SHP77 (cell line): Measurements from ENCODE around the gene PPM1F.
"Not testable (repeated sequence)": the region's sequence is repeated elsewhere in the genome, so short reads cannot be mapped to it uniquely, and the experiment has no call there.

ENCODE experiments used
- DNase-seq, 2 experiments: peaks; one replicate each; lab custom pipeline; 2025; lab: John Stamatoyannopoulos, UW

PPM1F gene

DNA sequence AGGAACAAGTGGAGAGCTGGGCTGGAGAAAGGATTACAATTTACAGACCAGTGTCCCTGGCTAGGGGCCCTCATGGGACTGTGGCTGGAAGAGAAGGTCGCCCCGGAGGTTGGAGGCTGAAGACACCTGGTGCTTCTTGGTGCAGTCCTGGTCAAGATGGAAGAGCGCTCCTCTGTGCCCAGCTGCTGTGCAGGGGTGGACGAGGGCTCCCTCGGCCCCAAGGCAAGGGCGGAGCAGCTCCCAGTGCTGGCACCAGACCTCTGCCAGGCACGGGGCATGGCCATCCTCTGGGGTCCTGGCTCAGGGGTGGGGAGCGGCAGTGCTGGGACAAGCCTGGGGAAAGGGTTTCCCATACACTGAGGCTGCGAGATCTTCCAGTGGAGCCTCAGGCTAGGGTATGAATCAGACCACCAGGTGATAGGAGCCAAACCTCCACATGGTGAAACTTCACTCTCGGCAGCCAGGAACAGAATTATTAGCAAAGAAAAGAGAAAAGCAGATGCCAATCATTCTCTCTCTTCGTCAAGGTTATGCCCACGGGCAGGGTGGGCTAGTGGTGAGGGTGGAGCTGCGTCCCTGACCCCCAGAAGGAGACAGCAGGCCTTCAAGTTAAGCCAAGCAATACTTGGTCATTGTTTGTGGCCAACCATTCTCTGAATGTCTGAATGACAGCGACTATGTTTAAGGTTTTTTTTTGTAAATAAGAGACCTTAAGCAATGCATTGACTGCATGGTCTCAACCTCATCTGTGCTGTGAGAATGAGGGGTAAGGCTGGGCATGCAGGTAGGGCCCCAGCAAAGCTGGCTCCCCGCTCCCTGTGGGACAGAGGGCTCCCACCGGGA lies 32.1 kb downstream of the PPM1F start:
- DNase-seq, result no peak

DNA sequence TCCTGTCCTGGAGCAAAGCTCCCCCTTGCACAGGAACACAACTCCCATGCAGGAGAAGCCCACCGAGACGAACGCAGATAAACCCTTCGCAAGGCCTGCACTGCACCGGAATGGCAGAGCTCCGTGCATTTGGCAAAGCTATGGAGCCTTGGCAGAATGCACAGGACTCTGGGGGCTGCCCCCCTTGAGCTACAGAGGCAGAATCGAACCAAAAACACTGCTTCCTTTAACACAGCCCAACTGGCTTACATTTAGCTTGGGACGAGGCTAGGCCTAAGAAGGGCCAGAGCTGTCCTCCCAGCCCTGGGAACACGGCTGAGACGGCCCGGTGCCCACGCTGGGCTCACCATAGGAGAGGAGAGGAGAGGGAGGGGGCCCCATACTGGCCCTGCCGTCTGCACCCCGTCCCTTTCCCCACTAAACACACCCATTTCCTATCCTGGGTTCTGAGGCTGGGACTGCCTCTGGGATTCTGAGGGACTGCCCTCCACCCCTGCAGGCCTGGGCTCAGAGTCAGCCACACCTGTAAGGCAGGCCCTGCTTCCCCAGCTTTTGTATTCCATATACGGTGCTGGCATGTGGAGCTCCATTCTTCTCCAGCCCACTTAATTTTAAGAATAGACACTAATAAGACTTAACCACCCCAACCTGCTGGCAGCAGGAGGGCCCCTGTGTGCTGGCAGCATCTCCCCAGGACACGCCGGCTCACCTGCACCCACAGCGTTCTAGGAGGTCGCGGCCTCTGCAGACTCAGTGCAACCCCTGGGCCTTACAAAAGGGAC lies 32.9 kb downstream of the PPM1F start:
- DNase-seq, result no peak

DNA sequence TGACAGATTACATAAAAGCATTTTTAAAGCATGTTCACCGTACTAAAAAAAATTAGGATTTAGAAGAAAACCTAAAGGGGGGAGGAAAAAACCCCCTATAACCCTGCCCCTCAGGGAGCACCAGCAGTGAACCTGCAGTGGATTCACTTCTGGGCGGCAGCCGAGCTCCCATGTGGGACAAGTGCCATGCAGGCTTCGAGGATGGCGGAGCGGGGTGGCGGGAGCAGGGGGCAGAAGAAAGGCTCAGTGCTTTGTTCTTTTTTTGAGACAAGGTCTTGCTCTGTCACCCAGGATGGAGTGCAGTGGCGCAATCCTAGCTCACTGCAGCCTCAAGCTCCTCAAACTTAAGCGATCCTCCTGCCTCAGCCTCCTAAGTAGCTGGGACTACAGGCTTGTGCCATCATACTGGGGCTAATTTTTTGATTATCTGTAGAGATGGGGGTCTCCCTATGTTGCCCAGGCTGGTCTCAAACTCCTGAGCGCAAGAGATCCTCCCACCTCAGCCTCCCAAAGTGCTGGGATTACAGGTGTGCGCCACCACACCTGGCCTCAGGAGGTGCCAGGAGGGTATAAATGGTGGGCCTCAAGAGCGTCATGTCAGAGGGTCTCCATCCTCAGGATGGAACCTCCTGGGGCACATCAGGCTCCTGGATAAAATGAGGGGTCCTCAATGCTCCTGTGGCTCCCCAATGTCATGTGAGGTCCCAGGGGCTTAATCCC lies 34.0 kb downstream of the PPM1F start:
- DNase-seq, result no peak

DNA sequence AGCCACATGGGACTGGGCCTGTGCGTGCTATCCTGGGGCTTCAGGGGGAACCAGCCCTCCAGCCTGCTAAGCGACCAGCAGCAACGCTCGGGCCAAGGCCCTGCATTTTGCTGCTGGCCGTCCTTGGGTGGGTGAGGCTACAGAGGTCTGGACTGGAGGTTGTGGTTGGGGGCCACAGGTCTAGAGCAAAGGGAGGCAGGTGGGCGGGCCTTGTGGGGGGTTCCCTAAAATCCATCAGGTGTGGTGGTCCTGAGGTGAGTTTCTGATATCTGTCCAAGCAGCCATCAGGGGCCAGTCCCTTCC lies 34.7 kb downstream of the PPM1F start:
- DNase-seq, result no peak

DNA sequence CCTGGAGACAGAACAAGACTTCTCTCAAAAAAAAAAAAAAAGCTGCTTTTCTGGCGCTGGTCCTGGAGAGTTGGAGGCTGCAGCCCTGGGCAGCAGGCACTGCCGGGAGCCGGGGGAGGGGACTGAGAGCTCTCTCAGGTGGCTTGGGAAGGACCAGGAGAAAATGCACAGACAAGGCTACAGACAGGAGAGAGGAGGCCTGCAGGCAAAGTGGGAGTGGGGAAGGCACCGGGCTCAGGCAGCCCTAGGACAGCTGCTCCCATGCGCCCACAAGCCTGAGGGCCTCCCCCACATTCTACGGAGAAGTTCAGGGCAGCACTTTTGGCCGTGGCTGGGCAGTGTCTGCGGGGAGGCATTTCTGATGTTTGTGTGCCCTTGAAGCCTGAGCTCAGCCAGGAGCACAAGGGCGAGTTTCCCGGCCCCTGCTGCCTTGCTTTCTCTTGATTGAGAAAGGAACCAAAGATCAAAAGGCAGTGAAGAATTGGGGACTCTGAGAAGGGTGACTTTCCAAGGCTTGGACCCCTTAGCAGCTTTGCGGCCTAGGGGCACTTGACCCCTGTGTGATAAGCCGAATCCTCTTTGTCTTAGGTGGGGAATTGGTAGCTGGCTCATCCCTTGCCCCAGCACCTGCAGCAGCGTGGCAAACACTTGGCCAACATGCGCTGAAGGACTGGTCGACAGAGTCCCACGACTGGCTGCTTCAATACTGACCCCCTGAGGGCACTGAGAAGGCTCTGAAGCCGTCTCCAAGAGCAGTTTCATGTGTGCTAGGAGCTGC lies 35.3 kb downstream of the PPM1F start:
- no peak for DNase-seq

DNA sequence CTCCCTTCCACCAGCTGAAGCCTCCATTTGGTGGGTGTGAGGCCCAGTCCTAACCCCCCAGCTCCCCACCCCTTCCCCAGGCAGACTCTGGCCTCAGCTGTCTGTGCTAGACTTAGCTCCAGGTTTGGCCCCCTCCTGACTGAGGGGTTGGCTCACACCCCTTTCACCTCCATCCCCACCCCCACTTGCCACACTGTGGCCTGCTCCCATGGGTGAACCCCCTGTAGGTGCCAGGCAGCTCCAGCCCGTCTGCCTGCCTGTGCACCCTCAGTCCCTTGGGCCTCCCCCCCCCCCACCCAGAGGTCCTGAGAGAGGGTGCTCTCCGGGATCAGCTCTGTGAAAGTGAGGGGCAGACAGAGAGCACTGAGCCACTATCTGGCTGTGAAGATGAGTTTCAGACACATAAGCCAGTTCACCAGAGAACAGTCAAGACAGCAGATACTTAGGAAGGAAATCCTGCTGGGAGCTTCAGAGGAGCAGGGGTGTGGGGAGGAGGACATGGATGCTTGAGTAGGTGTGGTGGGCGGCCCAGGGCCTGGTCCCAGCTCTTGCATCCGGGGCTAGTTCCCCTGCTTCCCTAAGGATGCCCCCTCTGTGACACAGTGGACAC lies 36.2 kb downstream of the PPM1F start:
- no peak for DNase-seq

DNA sequence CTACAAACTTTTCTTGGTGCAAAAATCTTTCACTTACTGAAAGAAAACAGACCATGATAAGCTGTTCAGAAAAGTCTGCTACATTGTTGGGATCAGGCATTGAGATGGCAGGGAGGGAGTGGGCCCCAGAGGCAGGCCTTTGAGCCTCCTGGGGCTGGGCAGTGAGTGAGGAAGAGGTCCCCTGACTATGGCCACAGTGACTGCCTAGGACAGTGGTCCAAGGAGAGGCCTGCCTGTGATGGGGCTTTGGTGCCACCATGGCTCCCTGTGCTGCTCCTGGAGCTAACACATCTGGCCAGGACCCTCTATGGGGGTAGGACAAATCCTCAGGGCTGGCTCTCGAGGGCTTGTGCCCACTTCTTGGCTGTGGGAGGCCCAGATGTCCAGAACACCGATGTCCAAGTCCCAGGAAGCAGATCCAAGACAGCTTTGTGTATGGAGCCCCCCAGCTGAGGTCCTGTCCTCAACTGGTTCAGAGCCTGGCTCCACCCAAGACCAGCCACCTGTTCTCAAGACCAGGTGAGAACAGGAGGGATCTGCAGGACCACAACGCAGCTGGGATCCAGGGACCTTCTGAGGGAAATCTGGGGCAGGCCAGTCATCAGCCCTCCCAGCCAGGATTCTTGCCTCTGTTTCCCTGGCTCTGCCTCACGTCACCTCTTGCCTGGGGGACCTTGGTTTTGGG lies 36.9 kb downstream of the PPM1F start:
- no peak for DNase-seq

DNA sequence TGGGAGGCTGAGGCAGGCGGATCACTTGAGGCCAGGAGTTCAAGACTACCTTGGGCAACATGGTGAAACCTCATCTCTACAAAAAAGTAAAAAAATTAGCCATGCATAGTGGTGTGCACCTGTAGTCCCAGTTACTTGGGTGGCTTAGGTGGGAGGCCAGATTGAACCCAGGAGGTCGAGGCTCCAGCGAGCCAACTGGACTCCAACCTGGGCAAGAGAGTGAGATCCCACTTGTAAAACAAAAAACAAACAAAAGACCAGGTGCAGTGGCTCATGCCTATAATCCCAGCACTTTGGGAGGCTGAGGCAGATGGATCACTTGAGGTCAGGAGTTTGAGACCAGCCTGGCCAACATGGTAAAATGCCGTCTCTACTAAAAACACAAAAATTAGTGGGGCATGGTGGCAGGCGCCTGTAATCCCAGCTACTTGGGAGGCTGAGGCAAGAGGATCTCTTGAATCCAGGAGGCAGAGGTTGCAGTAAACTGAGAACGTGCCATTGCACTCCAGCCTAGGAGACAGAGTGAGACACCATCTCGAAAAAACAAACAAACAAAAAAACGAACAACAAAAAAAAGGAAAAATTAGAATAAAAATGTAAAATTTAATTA lies 38.5 kb downstream of the PPM1F start:
- DNase-seq, result not testable (repeated sequence)

DNA sequence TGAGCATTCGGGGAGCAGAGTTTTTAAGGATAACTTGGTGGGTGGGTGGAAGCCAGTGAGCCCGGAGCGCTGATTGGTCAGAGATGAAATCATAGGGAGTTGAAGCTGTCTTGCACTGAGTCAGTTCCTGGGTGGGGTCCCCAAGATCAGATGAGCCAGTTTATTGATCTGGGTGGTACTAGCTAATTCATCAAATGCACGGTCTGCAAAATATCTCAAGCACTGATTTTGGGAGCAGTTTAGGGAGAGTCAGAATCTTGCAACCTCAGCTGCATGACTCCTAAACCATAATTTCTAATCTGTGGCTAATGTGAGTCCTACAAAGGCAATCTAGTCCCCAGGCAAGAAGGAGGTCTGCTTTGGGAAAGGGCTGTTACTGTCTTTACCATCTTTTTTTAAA lies 42.3 kb downstream of the PPM1F start:
- DNase-seq, result not testable (repeated sequence)

DNA sequence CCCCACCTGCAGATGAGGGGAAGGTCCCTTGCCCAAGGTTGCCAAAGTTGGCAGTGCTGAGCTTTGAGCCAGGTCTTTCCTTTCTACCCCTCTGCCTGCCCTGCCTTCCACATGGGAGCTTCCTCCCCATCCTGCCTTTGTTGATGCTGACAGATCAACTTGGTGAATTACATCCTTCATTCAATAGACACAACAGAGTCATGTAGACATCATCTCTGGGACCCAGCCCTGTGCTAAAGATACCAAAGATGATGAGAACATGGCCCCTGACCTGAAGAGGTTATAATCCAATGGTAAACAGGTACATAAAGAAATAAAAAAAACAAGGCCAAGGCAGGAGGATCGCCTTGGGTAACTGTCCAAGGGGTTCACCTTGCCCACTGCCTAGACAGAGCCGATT lies 42.8 kb downstream of the PPM1F start:
- DNase-seq, result no peak

DNA sequence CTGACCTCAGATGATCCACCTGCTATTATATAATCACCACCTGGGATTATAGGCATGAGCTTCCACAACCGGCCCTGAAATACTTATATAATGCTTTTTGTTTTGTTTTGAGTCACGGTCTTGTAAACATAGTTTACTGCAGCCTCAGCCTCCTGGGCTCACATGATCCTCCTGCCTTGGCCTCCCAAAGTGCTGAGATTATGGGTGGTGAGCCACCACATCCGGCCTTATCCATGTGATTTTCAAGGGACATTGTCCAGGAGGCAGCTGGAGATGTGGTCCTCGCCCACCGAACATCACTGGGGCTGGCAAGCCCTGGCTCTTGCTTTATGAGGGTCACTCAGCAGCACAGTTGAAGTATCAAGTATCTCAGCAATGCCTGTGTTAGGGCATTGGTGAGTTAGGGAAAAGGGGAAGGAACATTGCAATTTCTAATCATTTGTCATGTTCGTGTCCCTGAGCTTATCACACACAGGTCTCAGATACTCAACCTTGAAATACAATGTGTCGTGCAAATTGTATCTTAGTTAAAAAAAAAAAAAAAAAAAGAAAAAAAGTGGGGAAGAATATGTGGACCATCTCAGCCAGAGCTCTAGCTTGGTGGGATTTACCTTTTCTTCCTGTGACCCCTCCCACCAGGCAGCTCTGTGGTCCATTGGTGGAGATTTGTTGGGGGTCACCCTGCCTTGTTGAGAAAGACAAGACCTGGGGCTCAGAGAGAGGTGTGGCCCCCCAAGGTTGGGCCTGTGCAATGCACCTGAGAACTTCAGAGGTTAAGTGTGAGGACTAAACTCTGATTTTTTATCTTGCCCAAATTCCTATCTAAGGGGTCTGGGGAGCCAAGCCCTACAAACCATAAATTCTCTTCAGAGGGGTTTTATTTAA lies 44.8 kb downstream of the PPM1F start:
- DNase-seq, result no peak

DNA sequence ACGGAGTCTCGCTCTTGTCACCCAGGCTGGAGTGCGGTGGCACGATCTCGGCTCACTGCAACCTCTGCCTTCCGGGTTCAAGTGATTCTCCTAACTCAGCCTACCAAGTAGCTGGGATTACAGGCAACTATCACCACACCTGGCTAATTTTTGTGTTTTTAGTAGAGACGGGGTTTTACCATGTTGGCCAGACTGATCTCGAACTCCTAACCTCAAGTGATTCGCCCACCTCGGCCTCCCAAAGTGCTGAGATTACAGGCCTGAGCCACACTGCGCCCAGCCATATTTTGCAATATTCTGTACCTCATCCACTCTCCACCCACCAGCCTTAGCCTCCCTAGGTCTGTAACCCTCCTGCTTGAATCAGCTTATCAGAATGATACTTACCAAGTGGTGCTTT lies 47.4 kb downstream of the PPM1F start:
- DNase-seq, result not testable (repeated sequence)

DNA sequence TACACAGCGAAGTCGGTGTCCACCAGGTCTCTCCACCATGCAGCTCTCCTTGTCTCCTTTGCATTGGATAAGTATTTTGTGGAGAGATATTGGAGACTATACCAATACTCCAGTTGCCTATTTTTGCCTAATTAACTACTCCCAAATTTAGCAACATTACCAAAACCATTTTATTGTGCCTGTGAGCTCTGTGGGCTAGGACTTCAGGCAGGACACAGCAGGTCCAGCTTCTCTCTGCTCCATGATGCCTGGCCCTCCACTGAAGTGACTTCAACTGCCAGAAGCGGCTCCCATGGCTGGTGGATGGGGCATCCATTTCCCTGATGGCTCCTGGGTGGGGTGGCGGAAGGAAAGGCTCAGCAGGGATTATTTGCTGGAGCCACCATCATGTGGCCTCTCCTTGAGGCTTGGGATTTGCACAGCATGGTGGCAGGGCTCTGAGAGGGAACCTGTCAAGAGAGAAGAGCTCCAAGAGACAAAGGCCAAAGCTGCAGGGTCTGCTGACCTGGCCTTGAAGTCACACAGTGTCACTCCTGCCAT lies 48.3 kb downstream of the PPM1F start:
- DNase-seq, result no peak

DNA sequence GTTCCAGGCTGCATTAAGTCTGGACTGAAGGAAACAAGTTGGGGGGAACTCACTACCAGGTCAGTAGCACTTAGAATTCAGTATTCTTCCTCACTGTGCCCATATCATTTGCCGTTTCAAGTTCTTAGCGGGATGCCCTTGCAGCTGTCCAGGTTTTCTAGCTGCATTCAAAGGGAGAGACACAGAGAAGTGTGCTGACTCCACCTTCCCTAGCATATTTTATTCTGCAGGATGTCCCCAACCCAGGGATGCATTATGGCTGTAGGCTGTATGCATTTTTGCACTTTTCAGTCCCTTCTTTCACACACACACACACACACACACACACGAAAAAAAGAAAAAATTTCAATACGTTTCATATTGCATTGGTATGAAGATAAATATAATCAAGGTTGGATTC lies 49.4 kb downstream of the PPM1F start:
- no peak for DNase-seq

DNA sequence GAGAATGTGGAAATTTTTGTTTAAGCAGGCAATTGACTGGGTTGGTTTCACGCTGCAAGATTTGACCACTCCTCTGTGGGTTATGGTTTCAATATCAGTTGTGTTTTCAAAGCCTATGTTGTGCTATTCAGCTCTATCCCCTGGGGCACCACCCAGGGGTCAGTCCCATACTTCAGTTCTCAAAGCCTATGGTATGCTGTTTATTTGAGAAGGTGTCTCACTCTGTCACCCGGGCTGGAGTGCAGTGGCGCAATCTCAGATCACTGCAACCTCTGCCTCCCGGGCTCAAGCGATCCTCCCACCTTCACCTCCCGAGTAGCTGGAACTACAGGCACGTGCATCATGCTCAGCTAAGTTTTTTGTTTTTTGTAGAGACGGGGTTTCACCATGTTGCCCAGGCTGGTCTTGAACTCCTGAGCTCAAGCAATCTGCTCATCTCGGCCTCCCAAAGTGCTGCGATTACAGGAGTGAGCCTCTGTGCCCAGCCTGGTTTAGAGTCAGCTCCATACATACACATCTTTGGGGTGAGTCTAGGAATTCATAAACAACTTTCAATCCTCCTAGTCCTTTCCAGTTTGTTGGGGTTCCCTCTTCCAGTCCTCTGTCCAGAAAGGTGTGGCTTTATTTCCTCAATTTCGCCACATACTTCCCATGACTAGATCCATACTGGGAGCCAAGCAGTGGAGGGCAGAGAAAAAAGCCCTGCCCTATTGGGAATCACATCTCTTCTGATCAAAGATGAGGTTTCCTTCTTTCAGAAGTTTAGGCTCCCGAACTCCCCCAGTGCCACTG lies 50.2 kb downstream of the PPM1F start:
- DNase-seq, result no peak

DNA sequence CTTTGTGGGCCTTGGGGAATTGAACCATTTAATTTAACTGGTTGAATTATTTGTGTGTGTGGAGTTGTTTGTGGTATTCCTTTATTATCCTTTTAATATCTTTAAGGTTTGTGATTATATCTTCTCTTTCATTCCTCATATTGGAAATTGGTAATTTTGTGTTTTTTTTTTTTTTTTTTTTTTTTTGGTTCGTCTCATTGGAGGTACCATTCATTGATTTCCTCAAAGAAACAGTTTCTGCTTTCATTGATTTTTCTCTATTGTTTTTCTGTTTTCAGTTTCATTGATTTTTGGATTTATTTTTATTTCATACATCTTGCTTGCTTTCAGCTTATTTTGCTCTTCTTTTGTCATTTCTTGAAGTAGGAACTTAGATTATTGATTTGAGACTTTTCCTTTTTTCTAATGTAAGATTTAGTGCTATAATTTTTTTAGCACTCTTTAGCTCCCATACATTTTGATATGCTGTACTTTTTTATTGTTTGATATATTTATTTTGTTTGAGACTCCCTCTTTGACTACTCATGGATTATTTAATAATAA lies 54.2 kb downstream of the PPM1F start:
- DNase-seq, result no peak

DNA sequence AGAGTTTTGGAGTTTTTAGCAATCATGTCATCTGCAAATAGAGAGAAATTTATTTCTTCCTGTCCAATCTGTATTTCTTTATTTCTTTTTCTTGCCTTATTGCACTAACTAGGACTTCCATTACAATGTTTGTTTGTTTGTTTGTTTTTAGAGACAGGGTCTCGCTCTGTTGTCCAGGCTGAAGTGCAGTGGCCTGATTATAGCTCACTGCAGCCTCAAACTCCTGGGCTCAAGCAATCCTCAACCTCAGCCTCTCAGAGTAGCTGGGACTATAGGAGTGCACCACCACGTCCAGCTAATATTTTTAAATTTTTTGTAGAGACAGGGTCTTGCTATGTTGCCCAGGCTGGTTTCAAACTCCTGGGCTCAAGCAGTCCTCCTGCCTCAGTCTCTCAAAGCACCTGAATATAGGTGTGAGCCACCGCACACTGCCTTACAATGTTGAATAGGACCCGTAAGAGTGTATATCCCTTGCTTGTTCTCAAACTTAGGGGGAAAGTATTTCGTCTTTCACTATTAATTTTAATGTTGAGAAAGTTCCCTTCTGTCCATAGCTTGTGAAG lies 55.6 kb downstream of the PPM1F start:
- DNase-seq, result no peak

DNA sequence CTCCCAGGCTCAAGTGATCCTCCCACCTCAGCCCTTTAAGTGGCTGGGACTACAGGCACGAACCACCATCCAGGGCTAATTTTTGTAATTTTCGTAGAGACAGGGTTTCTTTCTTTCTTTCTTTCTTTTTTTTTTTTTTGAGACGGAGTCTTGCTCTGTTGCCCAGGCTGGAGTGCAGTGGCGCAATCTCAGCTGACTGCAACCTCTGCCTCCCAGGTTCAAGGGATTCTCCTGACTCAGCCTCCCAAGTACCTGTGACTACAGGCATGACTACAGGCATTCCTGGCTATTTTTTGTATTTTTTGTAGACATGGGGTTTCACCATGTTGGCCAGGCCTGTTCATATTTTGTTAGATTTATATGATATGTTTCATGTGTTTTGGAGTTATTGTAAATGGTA lies 56.4 kb downstream of the PPM1F start:
- DNase-seq, result not testable (repeated sequence)
